HG02759 (cell line): Measurements from ENCODE around the gene SENP5.
A peak's percentile ranks its signal among the peaks of the same experiment; 100 is the strongest.
"Not testable (repeated sequence)": the region's sequence is repeated elsewhere in the genome, so short reads cannot be mapped to it uniquely, and the experiment has no call there.

Experiments used
- ATAC-seq: cut with Tn5 transposase; IDR thresholded peaks from one replicate; pipeline ENCODE4 v1.9.1; 2021; ENCODE audit warnings: mild to moderate bottlenecking, moderate library complexity; ENCODE audit not compliant: unreplicated experiment

Gene SENP5

DNA sequence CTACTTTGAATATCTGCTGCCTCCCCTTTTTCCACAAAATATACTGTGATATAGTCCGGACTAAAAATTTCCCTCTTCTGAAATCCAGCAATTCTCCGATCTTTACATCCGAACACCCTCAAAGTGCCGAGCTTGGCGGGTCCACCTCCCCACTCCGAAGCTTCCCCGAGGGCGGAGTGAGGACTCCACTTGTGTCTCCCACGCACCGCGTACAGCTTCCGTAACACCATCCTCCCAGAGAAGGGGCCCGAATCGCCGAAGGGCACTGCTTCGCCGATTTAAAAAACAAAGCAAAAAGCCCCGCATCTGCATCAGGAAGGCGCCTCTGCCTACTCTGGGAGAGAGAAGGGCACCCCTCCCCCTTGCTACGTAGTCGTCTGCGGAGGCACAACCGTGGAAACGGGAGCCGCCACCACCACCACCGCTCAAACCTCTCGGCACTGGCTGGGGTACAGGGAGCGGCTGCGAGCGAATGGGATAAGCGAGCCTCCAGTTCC is 74.1 kb downstream of the SENP5 start:
- peak; percentile 23 for ATAC-seq

DNA sequence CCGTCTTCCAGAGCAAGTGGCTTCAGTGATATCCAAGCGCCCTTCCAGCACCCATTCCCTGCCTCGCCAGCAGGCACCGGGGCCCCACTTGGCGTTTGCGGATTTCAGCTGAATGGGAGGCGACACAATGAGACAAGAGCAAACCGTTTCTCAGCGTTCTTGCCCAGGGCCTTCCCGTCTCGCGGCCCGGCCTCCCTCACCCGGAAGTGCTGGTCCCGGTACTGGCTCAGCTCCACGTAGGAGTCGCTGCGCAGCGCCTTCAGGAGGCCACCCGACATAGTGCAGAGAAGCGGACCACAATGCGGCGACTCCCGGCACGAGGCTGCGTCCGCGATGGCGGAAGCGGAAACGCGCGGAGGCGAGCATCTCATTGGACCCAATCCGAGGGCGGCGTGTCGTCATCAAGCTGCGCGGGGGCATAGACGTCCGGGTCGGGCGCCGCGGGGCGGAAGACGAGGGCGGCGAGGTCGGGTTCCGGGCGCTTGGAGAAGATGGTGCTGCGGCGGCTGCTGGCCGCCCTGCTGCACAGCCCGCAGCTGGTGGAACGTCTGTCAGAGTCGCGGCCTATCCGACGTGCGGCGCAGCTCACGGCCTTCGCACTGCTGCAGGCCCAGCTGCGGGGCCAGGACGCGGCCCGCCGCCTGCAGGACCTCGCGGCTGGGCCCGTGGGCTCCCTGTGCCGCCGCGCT is 74.7 kb downstream of the SENP5 start, which contains the start of gene NCBP2:
Gene NCBP2 (minus strand): TSS at position 303 of the 689 bp plus-strand sequence. CDS start 25 bp downstream, at position 278.
- ATAC-seq, result peak; percentile 94

DNA sequence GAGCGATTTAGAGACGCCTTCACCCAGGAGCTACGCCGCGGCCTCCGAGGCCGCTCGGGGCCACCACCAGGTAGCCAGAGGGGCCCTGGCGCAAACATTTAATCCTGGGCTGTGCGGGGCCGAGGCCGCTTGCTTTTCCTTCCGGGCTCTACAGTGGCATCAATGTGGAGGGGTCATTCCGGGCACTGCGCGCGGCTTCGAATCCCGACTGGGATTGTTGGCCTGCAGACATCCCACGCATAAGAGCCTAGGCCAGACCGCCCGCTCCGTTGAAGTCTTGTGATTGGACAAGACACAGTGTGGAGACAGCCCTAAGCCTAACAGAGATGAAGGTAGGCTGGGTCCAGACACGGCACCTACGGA is 75.2 kb downstream of the SENP5 start:
- ATAC-seq, result peak; percentile 12

DNA sequence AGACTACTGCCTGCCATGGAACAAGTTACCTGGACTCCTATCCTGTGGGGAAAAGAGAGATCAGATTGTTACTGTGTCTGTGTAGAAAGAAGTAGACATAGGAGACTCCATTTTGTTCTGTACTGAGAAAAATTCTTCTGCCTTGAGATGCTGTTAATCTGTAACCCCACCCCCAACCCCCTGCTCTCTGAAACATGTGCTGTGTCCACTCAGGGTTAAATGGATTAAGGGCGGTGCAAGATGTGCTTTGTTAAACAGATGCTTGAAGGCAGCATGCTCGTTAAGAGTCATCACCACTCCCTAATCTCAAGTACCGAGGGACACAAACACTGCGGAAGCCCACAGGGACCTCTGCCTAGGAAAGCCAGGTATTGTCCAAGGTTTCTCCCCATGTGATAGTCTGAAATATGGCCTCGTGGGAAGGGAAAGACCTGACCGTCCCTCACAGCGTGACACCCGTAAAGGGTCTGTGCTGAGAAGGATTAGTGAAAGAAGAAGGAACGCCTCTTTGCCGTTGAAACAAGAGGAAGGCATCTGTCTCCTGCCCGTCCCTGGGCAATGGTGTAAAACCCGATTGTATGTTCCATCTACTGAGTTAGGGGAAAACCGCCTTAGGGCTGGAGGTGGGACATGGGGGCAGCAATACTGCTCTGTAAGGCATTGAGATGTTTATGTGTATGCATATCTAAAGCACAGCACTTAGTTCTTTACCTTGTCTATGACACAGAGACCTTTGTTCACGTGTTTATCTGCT is 76.5 kb downstream of the SENP5 start:
- not testable (repeated sequence) for ATAC-seq

DNA sequence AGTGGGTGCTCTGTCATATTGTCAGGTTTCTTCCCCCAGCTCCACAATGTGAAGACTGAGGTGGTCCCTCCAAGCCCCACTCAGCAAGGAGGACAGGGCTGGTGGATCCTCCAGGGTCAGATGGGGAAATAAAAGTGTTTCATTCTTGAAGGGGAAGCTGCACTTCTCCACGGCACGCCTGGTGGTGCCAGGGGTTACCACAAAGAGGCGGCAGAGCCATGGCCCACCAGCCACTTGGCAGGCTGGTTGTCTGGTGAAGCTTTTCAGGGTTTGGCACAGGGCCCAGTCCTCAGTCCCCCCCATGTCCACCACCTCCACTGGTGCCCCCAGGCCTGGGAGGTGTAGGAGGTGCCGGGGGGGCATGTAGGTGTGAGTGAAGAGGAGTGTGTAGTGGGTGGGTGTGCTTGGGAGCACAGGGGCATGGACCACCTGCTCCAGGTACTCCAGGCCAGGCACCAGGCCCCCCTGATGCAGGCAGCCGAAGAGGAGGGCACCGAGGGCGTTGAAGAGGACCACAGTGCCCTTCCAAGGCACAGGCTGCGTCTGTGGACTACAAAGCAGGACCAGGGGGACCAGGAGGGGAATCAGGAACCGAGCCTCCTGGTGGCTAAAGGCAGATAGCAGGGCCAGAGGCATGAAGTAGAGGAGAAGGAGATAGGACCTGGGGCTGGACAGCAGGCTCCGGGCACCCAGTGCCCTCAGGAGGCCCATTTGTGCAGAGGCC is 79.6 kb downstream of the SENP5 start:
- no peak for ATAC-seq

DNA sequence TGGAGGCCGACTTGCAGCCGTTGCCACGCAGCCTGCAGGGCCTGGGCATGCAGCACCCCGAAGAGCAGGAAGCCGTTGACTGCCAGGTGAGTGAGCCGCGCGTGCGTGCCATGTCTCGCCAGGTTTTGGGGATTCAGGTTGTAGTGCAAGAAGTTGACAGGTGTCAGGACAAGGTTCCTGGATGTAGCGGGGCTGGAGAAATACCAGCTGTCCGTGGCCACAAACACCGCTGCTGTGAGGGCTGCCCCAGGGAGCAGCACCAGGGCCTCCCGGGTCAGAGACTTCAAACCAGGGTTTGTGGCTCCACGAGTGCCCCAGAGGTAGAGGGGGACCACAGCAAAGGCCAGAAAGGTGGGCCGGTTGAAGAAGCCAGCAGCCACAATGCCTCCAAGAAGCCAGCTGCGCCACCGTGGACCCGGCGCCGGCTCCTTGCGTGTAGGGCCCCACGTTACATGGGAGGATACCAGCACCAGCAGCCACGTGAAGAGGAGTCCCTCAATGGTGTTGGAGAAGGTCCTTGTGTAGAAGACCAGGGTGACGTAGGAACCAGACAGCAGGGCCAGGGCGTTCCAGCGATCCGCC is 80.2 kb downstream of the SENP5 start:
- no peak for ATAC-seq

DNA sequence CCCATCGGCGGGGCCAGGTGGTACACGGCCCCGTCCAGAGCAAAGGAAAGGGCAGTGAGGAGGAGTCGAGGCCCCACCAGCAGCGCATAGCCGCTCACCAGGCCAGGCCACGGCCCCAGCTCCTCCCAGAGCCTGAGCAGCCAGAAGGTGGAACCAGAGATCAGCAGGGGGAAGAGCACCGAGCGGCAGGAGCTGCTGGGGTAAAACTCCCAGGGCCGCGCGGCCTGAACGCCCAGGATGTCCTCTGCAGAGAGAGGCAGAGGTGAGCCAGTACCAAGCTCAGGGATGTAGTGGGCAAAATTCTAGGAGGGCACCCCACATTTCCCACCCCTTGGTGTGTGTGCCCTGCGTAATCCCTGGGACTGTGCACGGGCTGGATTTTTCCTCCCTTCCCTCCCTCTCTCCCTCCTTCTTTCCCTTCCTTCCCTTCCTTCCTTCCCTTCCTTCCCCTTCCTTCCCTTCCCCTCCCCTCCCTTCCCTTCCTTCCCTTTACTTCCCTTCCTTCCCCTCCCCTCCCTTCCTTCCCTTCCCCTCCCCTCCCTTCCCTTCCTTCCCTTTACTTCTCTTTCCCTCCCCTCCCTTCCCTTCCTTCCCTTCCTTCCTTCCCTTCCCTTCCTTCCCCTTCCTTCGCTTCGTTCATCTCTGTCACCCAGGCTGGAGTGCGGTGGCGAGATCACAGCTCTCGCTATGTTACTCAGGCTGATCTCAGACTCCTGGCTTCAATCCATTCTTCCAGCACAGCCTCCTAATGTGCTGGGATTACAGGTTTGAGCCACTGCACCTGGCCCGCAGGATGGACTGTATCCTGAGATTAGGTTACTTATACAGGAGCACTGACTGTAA is 80.9 kb downstream of the SENP5 start:
- ATAC-seq, result no peak

DNA sequence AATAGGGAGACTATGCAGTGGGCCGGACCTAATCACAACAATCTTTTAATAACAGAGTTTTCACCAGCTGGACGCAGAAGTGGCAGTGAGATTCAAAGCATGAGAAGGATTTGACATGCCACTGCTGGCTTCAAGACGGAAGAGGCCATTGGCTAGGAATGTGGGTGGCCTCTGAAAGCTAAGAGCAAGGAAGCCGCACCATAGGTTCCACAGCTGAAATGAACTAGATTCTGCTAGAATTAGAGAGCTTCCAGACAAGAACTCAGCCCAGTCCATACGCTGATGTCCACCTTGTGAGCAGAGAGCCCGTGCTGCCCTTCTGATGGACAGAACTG is 81.5 kb downstream of the SENP5 start:
- ATAC-seq, result no peak

DNA sequence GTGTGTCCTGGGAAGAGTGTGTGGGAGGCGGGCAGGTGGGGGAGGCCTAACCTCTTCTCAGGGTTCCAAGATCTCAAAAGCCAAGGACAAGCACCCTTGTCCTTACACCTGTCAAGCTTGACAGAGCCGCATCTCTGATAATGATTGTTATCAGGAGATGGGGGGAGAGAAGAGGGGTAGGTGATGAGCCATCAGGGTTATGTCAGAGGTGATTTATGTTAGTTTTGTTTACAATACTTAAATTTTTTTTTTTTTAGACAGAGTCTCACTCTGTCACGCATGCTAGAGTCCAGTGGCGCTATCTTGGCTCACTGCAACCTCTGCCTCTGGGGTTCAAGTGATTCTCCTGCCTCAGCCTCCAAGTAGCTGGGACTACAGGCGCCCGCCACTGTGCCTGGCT is 82.0 kb downstream of the SENP5 start:
- ATAC-seq, result no peak

DNA sequence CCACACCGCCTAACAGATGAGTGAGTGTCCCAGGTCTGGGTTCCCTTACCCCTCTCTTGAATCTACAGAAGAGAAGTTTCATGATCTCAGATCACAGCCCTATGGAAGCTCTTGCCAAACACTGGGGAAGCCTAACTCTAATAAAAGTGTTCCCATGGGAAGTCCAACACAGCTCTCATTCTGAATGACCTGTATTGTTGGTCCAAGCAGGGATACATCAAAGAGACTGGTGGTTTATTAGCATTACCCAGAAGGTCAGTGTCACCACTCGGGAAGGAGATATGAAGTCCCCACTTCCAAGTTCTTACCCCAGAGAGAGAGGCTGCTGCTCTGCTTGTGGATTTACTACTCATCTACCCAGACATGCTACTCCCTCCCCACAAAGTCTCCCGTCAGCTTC is 83.7 kb downstream of the SENP5 start:
- no peak for ATAC-seq

DNA sequence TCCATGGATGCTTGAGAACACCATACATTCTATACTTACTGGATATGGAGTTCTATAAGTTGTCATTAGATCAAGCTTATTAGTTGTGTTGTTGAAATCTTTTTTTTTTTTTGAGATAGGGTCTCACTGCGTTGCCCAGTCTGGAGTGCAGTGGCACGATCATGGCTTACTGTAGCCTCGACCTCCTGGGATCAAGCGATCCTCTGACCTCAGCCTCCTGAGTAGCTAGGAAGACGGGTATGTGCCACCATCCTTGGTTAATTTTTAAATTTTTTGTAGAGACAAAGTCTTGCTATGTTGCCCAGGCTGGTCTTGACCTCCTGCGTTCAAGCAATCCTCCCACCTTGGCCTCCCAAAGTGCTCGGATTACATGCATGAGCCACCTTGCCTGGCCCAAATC is 87.1 kb downstream of the SENP5 start:
- no peak for ATAC-seq

DNA sequence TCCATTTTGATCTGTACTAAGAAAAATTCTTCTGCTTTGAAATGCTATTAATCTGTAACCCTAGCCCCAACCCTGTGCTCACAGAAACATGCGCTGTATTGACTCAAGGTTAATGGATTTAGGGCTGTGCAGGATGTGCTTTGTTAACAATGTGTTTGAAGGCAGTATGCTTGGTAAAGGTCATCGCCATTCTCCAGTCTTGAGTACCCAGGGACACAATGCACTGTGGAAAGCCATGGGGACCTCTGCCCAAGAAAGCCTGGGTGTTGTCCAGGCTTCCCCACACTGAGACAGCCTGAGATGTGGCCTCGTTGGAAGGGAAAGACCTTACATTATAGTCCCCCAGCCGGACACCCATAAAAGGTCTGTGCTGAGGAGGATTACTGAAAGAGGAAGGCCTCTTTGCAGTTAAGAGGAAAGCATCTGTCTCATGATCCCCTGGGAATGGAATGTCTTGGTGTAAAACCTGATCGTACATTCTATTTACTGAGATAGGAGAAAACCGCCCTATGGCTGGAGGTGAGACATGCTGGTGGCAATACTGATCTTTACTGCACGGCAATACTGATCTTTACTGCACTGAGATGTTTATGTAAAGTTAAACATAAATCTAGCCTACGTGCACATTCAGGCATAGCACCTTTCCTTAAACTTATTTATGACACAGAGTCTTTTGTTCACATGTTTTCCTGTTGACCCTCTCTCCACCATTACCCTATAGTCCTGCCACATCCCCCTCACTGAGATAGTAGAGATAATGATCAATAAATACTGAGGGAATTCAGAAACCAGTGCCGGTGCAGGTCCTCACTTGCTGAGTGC is 94.6 kb downstream of the SENP5 start:
- ATAC-seq, result no peak

DNA sequence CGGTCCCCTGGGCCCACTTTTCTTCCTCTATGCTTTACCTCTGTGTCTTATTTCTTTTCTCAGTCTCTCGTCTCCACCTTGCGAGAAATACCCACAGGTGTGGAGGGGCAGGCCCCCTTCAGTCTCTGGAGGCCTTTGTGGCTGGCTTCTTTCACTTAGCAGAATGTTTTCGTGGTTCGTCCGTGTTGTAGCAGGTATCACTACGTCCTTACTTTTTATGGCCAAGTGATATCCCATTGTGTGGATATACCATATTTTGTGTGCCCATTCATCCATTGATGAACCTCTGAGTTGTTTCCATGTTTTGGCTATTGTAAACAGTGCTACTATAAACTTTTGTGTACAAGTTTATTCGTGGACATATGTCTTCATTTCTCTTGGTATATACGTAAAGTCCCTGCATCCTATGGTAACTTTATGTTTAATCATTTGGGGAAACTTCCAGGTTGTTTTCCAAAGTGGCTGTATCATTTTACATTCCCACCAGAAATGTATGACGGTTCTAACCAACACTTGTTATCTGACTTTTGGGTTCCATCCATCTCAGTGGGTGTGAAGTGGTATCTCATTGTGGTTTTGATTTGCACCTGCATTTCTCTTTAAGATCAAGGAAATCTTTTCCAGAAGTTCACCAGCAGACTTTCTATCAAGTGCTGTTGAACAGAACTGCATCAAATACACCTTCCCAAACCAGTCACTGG is 95.4 kb downstream of the SENP5 start:
- no peak for ATAC-seq

DNA sequence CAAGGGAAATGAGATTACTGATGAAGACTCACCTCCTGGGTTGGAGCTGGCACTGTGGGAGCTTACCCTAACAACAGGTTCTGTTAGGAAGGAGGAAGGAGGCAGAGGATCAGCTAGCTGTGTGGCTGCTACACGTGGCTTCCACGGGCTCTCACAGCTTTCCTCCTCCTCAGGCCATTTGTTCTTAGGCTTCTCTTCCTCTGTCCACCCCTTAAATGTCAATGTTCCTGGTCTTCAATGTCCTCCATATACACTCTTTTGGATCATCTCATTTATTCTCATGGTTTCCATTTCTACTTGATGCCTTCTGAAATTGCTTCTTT is 95.9 kb downstream of the SENP5 start:
- ATAC-seq, result no peak

DNA sequence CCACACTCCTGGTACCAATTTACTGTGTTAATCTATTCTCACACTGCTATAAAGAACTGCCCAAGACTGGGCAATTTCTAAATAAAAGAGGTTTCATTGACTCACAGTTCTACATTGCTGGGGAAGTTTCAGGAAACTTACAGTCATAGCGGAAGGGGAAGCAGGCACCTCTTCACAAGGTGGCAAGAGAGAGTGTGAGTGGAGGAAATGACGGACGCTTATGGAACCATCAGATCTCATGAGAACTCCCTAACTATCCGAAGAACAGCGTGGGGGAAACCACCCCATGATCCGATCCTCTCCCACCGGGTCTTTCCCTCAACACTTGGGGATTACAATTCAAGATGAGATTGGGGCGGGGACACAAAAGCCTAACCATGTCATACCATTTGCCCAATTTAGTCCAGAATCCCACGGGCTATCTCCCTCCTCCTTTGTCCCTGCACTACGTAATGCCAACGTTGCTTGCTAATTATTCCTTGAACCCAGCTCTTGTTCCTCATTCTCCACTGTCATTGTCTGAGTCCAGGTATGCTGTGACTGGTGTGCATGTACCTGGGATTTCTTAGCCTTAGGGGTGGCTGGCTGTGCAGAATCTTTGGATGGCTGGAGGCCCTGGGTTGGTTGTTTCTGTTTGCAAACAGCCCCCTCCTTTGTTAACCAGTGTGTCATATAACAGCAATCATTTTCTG is 97.5 kb downstream of the SENP5 start:
- no peak for ATAC-seq

DNA sequence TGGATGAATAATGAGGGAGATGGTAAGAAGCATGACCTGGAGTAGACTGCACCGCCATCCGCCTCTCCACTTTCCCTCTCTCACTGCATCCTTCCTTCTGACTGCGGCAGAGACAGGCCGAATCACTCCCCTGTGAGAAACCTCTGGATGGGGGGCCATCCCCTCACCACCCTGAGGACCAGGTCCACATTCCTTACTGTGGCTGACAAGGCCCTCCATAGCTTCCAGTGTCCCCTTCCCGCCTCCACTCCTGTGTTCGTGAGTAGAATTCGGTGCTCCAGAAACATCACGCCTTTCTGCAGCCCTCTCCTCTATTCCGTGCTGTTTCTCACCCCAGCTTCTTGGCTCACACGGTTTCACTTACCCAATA is 98.1 kb downstream of the SENP5 start:
- ATAC-seq, result no peak

DNA sequence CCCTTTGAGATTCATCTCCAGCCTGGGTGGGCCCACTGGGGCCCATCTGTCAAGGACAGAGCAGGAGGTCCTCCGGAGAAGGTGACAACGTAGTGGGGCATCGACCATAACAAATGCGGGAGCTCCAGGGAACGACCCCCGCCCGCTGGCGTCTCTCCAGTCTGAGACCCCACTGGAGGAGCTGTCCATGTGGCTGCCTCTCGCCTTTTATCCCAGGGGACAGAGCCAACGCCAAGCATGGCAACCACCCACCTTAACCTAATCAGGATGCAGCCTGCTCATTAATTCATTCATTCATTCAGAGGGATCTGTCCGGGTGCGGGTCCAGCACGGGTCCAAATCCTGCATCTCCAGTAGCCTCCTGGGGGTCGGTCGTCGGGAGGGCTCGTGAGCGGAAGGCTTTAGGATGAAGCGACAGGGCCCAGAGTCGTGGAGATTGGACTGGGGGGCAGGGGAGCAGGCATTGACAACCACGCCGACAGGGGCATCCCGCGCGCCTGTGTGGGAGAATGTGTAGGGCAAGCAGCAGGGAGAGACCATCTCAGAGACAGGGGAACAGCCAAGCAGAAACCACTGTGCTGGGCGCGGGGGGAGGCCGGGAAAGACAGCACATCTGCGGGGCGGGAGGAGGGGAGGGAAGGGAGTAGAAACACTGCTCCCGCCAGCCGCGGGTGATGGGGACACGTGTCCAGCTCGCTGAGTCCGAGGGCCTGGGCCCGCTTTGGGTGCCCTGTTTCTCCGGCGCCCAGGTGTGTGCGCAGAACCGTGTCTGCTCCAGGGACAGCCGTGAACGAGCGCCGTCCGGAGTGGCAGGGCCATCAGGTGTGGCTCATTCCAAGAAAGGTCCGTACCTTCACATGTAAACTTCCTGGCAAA is 99.0 kb downstream of the SENP5 start:
- ATAC-seq, result no peak
